Measurements from ENCODE around the gene EFNB3.

EFNB3 gene

DNA sequence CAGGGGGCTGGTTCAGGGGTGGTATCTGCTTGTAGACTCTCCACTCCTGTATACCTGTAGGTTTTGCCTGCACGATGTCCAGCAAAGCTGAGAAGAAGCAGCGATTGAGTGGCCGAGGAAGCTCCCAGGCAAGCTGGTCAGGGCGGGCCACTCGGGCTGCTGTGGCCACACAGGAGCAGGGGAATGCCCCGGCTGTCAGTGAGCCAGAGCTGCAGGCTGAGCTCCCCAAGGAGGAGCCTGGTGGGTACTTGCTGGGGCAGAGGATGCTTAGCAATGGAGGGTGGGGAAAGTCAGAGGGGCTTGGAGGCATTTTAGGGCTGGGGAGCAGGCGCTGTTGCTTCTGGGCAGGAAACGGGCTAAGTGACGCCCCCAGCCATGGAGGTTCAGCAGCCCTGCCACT, 14.7 kb downstream of the EFNB3 start:
- no peak for DNase-seq

DNA sequence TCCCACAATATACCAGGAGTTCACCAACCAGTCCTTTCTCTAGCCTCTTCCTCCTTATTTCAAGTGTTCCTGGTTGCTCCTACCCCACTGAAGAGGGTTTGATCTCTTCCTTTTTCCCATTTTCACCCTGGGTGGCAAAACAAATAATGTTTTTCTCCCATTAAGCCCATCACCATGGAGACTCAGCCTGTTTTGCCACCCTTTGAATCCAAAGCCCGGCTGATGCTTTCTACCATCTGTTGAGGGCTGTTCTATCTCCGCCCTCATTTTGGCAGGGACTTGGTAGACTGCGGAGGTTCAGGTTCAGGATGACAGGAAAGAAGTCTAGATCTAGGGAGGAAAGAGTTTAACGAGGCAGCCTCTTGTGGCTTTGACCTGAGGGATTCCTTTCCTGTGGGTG, 15.1 kb downstream of the EFNB3 start:
- no peak for DNase-seq

DNA sequence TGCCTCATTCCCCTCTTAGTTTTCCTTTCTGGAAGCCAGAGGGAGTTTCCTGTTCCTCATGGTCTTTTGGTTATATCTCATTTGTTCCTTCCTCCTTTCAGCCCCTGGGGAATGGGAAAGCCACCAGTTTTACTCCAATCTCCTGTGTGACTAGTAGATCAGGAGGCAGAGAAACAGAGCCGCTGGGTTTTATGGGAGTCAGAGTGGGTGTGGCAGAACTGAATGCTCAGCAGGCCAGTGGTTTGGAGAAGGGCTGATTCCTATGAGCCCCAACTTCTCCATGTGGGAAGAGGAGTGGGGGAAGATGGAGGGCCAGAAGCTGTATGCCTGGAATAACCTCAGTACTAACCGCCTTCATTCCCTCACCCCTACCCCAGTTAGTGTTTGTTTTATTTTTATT, 16.6 kb downstream of the EFNB3 start:
- DNase-seq = no peak

DNA sequence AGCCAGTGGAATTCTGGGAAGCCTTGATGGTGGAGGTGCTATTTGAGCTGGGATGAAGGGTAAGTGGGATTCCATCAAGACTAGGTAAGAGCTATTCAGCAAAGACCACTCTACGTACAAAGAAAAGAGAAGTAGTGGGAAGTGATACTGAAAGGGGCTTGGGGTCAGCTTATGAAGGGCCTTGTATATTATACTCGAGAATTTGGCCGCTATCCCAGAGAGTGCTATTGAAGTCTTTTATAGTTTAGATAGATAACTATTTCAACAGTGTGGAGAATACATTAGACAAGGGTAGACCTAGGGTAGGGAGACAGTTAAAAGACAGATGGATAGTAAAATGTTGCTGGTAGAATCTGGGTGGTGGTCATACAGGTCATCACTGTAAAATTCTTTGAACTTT, 22.9 kb downstream of the EFNB3 start:
- no peak for DNase-seq

DNA sequence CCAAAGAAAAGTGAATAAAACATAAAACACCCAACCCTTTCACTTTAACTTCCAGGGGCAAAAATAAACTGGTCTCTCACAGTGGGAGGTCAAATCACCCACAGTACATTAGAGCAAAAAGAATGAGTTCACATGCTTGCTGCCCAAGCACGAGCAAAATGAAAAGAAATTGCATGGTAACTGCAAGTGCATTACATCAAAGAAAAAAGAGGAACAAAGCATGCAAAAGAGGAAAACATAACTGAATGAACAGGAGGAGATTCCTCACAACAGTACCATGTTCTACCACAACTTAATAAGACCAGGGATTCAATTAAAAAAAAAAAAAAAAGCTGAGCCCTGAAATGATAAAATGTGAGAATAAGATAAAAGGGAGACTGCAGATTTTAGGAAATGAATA, 24.8 kb downstream of the EFNB3 start:
- DNase-seq = no peak

DNA sequence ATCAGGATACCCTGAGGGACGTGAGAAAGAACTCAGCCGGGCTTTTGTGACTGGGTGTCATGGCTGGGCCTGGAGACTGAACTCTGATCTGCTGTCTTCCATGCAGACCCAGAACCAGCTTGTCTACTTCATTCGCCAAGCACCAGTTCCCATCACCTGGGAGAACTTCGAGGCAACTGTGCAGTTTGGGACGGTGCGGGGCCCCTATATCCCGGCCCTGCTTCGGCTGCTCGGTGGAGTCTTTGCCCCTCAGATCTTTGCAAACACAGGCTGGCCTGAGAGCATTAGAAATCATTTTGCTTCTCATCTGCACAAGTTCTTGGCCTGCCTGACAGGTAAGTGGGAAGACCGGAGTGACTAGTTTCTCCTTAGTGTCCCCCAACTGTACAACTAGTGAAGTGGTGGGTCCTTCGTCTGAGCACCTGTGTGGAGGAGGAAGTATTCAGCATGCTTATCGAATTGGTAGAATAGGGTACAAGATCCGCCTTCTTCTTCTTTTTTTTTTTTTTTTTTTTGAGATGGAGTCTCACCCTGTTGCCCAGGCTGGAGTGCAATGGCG, 28.1 kb downstream of the EFNB3 start:
- no peak for DNase-seq

DNA sequence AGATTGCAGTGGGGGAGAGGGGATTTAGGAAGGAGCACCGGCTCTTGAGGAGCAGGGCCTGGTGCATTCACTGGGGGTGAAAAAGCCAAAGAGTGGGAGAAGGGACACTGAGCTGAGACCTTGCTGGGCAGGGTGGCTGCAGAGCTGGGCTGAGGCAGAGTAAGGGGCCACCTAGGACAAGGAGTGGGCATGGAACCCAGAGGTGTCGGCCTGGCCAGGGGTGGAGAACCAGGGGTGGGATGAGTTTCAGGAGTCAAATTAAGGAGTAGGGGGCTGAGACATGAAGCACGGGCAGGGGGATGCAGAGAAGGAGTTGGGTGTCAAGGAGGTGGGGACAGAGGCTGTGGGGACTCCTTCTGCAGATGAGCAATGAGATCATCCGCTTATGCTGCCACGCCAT, 32.6 kb downstream of the EFNB3 start:
- no peak for DNase-seq

DNA sequence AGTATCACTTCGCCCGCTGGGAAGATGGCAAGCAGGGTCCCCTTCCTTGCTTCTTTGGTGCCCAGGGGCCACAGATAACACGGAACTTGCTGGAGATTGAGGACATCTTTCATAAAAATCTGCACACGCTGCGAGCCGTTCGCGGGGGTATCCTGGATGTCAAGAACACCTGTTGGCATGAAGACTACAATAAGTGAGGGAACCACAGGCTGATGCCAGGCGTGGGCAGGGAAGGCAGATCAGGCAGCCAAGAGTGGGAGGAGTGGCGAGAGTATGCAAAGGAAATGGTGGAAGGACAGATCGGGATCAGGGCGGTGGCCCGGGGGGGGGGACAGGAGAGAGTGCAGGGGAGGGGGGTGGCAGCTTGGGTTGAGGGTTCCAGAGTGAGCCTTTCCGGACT, 34.7 kb downstream of the EFNB3 start:
- DNase-seq = no peak

DNA sequence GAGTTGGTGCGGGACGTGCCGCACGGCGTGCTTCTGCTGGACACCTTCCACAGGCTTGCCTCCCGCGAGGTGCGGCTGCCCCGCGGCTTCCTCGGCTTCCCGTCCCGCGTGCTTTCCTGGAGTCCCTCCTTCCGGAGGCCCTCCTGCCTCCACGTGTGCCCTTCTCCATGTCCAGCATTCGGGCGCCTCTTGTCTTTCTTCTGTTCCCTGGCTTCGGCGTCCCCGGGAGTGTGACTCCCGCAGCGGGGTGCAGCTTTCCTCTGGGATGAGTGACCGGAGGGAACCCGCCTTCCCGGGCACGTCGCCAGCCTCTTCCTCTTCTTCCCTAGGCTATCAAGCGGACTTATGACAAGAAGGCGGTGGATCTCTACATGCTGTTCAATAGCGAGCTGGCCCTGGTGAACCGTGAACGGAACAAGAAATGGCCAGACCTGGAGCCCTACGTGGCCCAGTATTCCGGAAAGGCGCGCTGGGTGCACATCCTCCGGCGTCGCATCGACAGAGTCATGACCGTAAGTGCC, 35.5 kb downstream of the EFNB3 start:
- DNase-seq = no peak

DNA sequence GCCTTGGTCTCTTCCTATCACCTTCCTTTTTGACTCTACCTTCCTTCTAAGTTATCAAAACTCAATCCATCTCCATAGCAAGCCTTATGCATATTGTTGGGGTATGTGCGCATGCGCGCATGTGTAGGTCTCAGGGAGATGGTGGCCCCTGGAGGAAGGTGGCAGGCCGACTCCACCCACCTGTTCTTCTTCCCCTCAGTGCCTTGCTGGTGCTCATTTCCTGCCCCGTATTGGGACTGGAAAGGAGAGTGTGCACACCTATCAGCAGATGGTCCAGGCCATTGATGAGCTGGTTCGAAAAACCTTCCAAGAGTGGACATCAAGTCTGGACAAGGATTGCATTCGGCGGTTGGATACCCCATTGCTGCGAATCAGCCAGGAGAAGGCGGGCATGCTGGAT, 37.7 kb downstream of the EFNB3 start:
- DNase-seq = no peak

DNA sequence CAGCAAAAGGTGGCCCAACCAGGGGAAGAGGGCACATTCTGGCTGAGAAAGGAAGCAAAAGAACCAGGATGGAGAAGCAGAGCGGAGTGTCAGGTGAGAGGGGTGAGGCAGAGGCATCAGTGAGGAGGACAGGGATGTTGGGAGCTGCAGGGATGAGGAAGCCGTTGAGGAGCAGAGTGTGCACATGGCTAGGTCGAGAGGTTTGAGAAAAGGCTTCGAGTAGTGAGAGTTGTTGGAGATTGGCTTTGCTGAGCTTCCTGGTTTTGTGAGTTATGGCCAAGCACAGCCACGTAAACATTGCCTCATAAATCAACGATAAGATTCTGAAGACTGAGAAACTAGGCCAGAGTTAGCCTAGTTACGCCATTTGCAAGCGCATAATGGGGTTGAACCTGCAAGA, 39.4 kb downstream of the EFNB3 start:
- DNase-seq = no peak

DNA sequence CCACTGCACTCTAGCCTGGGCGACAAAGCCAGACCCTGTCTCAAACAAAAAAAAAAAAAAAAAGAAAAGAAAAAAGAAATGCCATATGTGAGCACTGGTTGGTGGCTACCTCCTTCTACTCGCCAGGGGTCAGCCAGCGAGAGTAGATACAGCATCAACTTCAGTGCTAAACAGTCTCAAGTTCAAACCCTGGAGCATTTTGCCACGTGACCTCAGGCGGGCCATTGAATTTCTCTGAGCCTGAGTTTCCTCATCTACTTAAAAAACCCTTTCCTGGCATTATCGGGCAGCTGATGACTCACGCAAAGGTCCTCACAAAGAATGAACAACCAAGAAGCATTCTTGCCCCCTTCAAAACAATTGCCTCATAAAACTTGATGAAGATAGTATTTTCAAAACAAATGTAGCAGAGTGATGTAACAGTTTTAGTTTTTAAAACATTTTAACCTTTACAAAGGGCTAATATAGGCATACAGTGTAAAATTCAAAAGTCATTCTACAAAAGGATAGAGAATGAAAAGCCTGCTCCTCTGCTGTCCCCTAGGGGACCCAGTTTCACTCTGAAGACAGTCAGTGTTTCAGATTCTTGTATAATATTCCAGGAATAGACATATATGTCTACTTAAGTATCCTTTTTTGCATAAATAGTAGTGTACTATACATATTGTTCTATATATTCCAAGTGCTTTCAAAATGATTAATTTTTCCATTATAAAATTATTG, 40.9 kb downstream of the EFNB3 start:
- no peak for DNase-seq

DNA sequence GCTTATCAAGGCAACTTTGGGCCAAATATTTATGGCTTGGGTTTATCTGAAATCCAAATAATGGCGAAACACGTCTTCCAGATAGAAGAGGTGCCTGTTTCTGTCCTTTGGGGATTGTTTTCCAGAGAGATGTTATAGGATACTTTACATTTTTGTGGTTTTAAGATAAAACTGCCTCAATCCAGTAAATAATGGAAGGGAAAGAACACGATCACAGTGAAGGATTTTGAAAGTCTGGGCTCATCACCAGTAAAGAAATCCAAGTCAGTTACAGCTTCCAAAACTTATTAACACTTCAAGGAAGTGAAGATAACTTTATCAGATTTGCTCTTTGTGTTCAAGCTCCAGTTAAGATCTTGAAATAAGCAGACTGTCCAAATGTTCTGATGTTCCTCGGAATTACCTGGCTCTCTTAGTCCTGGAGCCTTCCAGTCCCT, 42.7 kb downstream of the EFNB3 start:
- DNase-seq = no peak

DNA sequence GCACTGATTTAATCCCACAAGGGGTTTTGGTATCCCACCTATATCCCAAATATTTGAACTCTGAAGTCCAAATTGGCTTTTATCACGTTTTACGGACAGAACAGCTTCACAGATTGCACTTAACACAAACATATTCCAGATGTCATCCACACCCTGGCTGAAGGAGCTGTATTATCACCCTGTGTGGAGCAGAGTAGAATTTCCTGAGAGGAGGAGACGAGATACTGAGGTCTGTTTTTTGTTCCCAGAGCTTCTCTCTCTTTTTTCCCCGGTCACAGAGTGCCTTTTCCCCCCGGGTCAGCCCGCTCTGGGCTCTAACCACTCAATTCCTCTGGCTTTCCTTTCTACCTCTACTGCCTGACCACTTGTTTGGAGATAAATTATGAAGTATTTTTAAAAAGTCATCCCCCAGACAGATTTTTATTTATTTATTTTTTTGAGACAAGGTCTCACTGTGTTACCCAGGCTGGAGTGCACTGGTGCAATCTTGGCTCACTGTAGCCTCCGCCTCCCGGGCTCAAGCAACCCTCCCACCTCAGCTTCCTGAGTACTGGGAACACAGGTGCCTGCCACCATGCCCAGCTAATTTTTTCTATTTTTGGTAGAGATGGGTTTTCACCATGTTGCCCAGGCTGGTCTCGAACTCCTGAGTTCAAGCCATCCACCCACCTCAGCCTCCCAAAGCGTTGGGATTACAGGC, 43.2 kb downstream of the EFNB3 start:
- no peak for DNase-seq

DNA sequence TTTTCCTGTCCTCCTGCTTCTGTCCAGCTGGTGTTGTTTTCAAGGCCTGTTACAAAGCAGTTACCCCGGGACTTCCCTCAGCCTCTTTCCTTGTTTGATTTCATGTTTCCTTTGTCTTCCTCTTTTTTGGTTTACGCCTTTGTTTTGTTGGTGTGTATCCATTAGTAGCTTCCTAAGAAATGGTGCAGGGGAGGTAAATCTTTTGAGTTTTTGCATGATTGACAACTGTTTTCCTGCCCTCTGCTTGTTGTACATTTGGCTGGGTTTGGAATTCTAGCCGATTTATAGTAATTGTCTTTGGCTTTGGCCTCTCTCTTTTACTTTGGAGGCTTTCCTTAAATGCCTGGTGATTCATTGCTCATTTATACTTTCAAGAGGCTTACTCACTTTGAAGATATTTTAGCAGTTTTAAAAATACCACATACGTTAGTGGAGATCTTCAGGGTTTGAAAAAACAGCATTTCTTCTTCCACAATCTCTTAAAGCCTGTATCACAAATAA, 45.4 kb downstream of the EFNB3 start:
- DNase-seq = no peak

DNA sequence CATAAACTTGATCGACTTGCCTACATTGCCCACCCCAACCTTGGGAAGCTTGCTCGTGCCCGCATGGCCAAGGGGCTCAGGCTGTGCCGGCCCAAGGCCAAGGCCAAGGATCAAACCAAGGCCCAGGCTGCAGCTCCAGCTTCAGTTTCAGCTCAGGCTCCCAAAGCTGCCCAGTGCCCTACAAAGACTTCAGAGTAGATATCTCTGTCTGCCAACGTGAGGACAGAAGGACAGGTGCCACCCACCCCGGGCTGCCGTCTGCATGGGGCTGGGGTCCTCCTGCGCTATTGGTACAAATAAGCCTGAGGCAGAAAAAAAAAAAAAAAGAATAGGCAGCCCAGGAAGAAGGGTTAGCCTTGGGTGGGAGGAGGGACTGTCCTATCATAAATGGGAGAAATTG, 49.7 kb downstream of the EFNB3 start:
- no peak for DNase-seq

DNA sequence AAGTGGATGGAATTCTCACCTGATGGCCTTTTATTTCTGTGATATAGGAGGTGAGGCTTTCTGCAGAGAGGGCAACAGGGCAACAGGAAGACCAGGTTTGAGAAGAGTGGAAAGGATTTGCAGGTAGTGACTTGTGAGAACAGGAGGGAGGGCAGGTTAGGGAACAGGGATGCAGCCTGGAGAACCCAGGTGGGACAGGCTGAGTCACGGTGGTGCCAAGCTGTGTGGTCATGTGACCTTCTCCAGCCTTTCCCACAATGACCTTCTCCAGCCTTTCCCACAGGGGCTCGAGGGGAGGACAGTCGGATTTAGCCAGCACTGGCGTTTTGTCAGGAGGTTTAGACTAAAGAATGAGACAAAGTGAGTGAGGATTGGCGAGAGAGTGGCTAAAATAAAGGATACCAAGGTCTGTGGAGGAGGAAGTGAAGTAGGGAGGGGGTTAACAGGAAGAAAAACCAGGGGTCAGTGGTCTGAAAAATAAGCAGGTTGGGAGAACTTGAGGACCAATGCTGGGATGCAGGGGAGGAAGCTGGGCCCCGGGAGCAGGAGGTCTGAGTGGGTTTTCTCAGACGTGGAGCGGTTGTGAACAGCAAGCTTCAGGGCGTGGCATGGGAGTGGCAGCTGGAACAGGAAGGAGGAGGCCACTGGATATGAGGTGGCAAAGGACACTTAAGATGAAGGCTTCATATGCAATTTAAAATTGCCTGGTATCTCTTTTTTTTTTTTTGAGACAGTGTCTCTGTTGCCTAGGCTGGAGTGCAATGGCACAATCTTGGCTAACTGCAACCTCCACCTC, 50.3 kb downstream of the EFNB3 start:
- DNase-seq = no peak

DNA sequence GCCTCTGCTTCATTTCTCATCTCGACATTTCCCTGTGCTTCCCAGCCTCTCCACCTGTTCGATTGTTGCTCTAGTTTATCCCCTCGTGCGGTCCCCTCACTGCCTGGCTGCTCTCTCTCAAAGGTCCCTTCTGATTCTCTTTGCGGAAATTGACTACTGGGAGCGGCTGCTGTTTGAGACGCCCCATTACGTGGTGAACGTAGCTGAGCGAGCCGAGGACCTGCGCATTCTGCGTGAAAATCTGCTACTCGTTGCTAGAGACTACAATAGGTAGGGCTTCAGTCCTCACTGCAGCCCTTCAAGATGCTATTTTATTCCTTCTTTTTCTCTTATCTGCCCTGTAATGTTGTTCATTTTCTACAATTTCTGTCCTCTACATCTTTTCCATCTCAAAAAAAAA, 52.0 kb downstream of the EFNB3 start:
- DNase-seq = no peak

Measured in activated CD4-positive, CD25-positive, alpha-beta regulatory T cell treated with anti-CD3 and anti-CD28 coated beads, Interleukin-2, amount 50 U/mL, for 72 hours (primary cell).